Epidermal melanocyte (primary cell): ENCODE measurements around the gene GPR37L1.
"Not testable (repeated sequence)": the region's sequence is repeated elsewhere in the genome, so short reads cannot be mapped to it uniquely, and the experiment has no call there.

Experiments used
- DNase-seq: peaks from one replicate; pipeline ENCODE4 v3.0.0; 2011; ENCODE audit warnings: low spot score; ENCODE audit not compliant: insufficient read length

GPR37L1 gene

GRCh38 chr1:202133001-202133400 lies 10.3 kb downstream of the GPR37L1 start:
- no peak for DNase-seq

GRCh38 chr1:202133496-202133895 lies 10.8 kb downstream of the GPR37L1 start:
- DNase-seq, result no peak

DNA sequence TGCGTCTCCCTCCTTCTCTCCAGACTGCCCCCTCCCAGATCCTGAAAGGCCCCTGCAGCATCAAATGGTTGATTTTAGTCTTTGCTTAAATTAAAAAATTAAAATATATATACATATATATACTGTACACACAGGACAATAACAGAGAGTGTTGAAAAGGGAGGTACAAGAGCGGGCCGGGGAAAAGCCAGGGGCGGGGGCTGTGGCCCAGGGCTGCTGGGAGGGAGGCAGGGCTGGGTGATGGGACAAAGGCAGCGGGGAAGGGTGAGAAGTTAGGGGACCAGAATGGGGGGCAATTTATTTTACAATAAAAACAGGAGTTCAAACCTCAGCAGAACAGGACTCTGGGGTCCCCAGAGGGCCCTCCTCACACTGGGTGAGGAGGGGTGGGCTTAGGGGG lies 11.3 kb downstream of the GPR37L1 start:
- no peak for DNase-seq

GRCh38 chr1:202134645-202135172 lies 12.0 kb downstream of the GPR37L1 start:
- DNase-seq, result no peak

DNA sequence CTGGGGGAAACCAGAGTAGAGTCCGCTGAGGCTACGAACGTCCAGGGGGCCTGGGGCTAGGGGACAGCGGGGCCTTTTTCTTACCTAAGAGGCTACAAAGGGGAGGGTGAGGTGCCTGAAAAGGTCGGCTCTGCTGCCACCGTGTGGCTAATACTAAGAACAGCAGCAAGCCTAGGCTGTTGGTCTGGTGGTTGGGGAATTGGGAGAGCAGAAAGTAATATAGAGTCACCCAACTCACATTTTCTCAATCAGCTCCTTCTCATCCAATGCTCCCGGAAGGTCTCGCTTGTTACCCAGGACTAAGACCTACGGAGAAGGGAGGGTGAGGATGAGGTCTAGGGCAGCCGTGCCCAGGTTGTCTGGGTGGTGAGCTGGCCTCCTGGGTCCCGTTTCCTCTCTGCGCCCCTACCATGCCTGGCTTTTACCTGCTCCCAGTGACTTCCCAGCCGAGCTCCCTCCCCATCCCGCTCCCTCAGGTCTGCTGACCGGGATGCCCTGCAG lies 12.6 kb downstream of the GPR37L1 start:
- DNase-seq, result peak; percentile 91

DNA sequence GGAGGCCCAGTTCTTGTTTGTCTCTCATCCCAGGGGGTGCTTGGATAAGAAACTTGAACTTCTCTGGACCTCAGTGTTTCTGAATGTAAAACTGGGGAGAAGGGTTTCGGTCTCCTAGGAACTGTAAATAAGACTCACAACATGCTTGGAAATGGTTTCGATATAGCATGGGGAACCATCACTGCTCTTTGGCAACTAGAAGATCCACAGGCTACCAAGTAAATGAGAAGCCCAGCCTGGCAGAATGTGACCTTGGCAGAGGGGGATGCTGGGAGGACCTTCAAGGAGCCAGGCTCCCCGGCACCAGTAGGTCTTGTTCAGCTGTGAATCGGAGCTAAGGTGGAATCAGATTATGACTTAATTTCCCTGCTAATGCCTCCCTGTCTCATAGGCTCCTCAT lies 18.1 kb downstream of the GPR37L1 start:
- DNase-seq, result no peak

DNA sequence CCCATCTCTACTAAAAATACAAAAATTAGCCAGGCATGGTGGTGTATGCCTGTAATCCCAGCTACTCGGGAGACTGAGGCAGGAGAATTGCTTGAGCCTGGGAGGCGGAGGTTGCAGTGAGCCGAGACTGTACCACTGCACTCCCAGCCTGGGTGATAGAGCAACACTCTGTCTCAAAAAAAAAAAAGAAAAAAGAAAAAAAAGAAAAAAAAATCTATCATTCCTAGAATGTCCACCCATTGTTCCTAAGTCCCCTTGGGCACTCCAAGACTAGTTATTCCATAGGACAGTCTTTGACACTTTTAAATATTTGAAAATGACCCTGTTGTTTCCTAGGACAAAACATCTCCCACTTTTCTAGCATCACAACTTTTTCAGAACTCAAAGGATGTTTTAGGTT lies 18.8 kb downstream of the GPR37L1 start:
- DNase-seq, result not testable (repeated sequence)

DNA sequence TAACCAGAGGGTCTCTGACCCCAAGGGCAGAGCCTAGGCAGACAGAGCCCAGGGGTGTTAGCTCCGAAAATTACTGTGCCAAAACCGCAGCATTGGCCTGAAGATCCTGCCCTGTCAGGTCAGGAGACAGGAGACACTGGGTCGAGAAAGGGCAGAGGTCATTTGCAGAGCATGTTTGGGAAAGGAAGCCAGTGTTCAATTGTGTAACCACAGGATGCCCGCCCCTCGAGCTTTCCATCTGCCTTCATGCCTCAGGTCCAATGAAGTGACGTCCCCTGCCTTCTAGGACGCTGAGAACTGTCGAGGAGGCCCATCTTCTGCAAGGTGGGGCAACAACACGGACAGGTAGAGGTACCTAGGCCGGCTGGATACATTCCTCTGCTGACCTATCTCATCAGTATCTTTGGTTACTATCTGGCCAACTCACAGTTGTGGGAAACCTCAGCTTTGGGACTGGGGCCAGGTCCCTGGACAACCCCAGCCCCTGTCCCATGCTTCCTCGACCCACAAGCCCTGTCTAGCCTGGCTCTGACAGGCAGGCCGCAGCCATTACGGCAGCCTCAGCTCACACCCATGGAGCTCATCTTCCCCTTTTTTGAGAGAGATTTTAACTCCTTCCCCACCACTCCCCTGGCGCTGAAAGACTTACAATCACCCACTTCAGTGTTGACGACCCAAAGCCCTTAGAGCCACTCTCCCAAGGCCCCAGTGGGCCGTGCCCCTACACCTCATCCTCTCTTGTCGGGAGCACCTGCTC lies 20.5 kb downstream of the GPR37L1 start:
- DNase-seq, result no peak

DNA sequence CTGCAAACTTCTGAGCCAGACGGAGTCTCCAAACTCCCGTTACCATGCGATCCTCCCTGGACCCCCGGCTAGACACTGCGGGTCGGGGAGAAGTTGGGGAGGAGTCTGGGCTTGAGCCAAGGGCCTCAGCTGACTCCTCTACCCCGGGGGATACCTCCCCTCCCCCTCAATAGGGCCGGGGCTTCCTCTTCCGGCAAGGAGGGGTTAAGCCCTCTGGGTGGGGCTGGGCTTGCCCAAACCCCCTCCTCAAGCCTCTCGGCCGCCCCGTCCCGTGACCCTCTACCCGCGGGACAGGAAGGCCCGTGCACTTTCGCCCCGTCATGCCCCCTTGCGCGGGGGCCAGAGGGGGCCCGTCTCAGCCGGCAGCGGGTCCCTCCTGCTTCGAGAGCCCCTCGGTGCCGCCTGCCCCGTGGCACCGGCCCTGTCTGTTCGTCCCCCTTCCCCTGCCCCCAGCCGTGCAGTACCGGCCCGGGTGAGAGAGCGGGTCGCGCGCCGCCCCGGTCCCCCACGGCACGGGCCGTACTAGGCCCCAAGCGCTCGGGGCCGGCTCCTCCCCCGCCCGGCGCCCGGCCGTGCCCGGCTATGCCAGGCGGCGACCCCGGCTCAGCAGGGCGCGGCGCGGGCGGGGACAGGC lies 21.2 kb downstream of the GPR37L1 start:
- DNase-seq, result no peak

- DNase-seq, result peak; percentile 76
Observed at GRCh38 chr1:202144402-202145067, 21.8 kb downstream of the GPR37L1 start, which contains the start of gene ARL8A. ARL8A (minus strand) TSS chr1:202144737; CDS start chr1:202144572, 165 bp downstream.

DNA sequence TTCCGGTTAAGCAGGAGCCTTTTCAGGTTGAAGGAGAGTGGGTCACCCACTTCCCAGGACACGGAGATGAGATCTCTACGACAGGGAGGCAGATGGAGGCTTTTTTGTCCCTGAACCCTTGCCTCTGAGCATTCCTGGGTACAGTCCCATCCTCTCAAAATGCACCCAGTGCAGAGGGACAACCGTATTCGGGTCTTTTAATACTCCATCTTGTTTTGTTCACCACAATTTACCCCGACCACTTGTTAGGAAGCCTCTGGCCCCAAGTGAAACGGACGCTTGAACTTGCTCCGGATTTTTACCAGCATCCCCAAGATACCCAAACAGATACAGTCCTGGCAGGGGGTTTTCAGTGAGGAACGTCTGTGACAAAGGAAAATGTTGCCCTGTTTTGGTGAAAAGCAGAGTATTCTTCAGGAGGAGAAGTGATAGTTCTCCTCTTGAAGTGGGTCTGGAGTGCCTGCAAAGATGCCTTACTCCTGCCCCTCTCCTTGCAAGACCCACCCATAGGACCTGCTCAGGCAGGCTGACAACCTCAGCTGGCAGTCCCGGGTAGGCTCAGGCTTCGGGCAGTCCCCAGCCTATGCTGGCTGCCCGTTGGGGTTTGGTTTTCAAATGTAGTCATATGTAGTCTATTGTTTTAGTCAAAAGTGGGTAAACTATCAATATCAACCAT lies 22.5 kb downstream of the GPR37L1 start:
- DNase-seq, result no peak

- not testable (repeated sequence) for DNase-seq
Observed at GRCh38 chr1:202145744-202146140, 23.0 kb downstream of the GPR37L1 start.

DNA sequence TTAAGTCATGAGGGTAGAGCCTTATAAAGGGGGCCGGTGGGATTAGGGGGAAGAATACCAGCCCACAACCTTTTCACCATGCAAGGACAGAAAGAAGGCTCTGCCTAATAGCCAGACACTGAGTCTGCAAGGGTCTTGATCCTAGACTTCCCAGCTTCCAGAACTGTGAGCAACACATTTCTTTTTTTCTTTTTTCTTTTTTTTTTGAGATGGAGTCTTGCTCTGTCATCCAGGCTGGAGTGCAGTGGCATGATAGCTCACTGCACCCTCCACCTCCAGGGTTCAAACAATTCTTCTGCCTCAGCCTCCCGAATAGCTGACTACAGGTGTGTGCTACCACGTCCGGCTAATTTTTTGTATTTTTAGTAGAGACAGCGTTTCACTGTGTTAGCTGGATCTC lies 23.6 kb downstream of the GPR37L1 start:
- no peak for DNase-seq

- no peak for DNase-seq
Observed at GRCh38 chr1:202146993-202147392, 24.3 kb downstream of the GPR37L1 start.

GRCh38 chr1:202148391-202148790 lies 25.7 kb downstream of the GPR37L1 start:
- no peak for DNase-seq

DNA sequence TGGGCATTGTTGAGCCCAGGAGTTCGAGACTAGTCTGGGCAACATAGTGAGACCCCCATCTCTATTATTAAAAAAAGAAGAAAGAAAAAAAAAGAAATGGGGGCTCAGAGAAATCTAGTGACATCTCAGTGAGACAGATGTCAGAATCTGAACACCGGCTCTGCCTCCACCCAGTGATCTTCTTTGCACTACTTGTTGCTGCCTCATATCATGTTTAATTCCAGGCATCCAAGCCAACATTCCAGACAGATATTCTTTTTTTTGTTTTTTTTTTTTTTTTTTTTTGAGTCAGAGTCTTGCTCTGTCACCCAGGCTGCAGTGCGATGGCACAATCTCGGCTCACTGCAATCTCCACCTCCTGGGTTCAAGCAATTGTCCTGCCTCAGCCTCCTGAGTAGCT lies 26.8 kb downstream of the GPR37L1 start:
- DNase-seq, result no peak

GRCh38 chr1:202150187-202150586 lies 27.5 kb downstream of the GPR37L1 start:
- no peak for DNase-seq

DNA sequence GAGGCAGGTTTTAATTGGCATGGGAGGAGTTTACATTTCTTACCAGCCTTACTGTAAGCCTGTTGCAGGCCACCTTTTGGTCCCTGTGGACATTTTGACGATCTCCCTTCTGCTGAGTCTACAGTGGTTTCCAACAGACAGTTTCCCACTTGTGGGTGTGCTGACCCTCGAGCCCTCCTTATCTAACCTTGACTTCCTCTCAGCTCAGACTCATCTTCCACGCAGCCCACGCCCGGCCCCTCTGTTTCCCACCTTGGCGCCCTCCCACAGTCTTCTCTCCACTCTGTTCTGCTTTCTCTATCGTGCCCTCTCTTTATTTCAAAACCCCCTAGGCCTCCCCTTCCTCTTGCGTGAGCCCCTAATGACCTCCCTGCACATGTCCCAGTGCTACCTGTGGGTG lies 27.9 kb downstream of the GPR37L1 start:
- DNase-seq, result no peak

GRCh38 chr1:202151045-202151444 lies 28.3 kb downstream of the GPR37L1 start:
- DNase-seq, result no peak

GRCh38 chr1:202152399-202152798 lies 29.7 kb downstream of the GPR37L1 start:
- no peak for DNase-seq

DNA sequence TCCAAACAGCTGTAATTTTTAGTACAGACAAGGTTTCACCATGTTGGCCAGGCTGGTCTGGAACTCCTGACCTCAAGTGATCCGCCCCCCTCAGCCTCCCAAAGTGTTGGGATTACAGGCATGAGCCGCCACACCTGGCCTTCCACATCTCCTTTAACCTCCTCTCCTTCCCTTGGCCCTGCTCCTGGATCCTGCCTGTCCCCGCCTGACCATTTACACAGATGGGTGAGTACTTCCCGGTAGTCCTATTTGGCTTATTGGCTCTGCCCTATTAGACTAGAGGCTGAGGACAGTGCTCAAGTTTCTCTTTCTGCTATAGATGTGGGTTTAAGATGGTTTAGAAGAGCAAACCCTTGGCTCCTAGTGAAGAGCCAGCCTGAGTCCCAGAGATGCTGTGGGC lies 30.6 kb downstream of the GPR37L1 start:
- no peak for DNase-seq
